Adrenal gland (tissue), 12 donors: ENCODE measurements around the gene MAP2. TPM values are rescaled to one million over a fixed set of nuclear protein-coding genes. Genes with fewer than 3 reads are reported as not detected.

Source experiments
- DNase-seq, 7 donors: peaks; one replicate each; pipeline ENCODE4 v3.0.0-alpha.2; 2019 to 2020
- H3K27ac ChIP-seq, 5 donors: fragments of 200-600 bp; sonication (generic) in 4 of 5; 1 replicate in 3 of 5; 2 replicates in 2 of 5; pipeline versions ENCODE4 v1.5.1 to v1.8.0; 2016 to 2020; ENCODE audit warnings: mild to moderate bottlenecking in 1 of 5
- H3K27me3 ChIP-seq: fragments of 200-600 bp; 2 replicates; pipeline ENCODE4 v1.8.0; 2021
- H3K36me3 ChIP-seq, 2 donors: fragments of 200-600 bp; replicated peaks in 1 of 2; 1 replicate in 1 of 2; 2 replicates in 1 of 2; pipeline versions ENCODE4 v1.5.1 to v1.8.0; 2018 to 2022
- H3K4me1 ChIP-seq, 2 donors: fragments of 200-600 bp; replicated peaks in 1 of 2; 1 replicate in 1 of 2; 2 replicates in 1 of 2; pipeline versions ENCODE4 v1.5.1 to v1.8.0; 2018 to 2021
- H3K4me3 ChIP-seq, 4 donors: fragments of 200-600 bp; sonication (generic) in 3 of 4; one replicate each; pipeline ENCODE4 v1.5.1; 2016 to 2018
- H3K9me3 ChIP-seq, 3 donors: fragments of 200-600 bp; sonication (generic) in 1 of 3; replicated peaks in 1 of 3; 1 replicate in 2 of 3; 2 replicates in 1 of 3; pipeline versions ENCODE4 v1.5.1 to v1.8.0; 2016 to 2021
- POLR2A ChIP-seq, 2 donors: fragments of 450-650 bp; IDR thresholded peaks; one replicate each; pipeline ENCODE4 v1.6.1; 2017; ENCODE audit warnings: antibody characterized with exemption in 2 of 2, mild to moderate bottlenecking in 2 of 2, moderate library complexity in 1 of 2
- WGBS, 4 donors: extraction: QIAGEN DNeasy Blood & Tissue Kit in 2 of 4; methylation state at CpG; one replicate each; pipeline versions ENCODE4 v1.1.5 to v1.1.7; 2013 to 2017; 5-methylcytosine and 5-hydroxymethylcytosine counted together
- intact Hi-C, 2 donors: fragments of 100-400 bp; cut with DNase I; formaldehyde crosslinking; loops; one replicate each; pipeline versions ENCODE4 v1.14.1 to v1.15.0; 2022 to 2023
- polyA plus RNA-seq, 3 donors: library from polyadenylated mRNA; stranded (reverse); fragments of 200-250 nt in 2 of 3; fragments of 350-450 nt in 1 of 3; fragmentation: Illumina TruSeq in 1 of 3; extraction: RNeasy Lipid Tissue Mini Kit (QIAGEN cat#74804) in 1 of 3; gene quantifications; one replicate each; pipeline ENCODE4 v1.2.3, GENCODE V29; 2013 to 2014
- total RNA-seq, 9 donors: library from RNA; depleted of rRNA in 4 of 9; stranded (reverse); fragments of >200 nt in 4 of 9; fragments of 120-200 nt in 1 of 9; fragmentation: NEBNext Ultra II Directional in 1 of 9; extraction: Animal tissue kit (Norgen Biotek cat#: 25700) in 1 of 9; gene quantifications; one replicate each; pipeline versions ENCODE4 v1.1.0 to v1.2.4, GENCODE V29; 2013 to 2023
- TF ChIP-seq, protein P1 (sequence below), 6 experiments: fragments of 450-650 bp in 4 of 6; fragments of 200-600 bp in 2 of 6; sonication (generic) in 1 of 6; IDR thresholded peaks; 1 replicate in 5 of 6; 2 replicates in 1 of 6; pipeline versions ENCODE4 v1.5.1 to v1.8.0; 2016 to 2021; ENCODE audit warnings: antibody characterized with exemption in 6 of 6, mild to moderate bottlenecking in 2 of 6, moderate library complexity in 1 of 6
- donor health status: healthy with polysubstance abuse.
- donor health status: Bipolar disorder and iron deficiency.
- donor health status: DM: yes; HTN: yes; CAD: no.
- donor health status: DM: no; HTN: no; CAD: no.
- donor health status: DM: no; HTN: no; CAD: no.
- donor health status: DM: yes; HTN: yes; CAD: no.

Gene MAP2
- total and polyA plus RNA-seq, 12 donors = 2.2 to 25.5 (median 6.0) TPM

DNA sequence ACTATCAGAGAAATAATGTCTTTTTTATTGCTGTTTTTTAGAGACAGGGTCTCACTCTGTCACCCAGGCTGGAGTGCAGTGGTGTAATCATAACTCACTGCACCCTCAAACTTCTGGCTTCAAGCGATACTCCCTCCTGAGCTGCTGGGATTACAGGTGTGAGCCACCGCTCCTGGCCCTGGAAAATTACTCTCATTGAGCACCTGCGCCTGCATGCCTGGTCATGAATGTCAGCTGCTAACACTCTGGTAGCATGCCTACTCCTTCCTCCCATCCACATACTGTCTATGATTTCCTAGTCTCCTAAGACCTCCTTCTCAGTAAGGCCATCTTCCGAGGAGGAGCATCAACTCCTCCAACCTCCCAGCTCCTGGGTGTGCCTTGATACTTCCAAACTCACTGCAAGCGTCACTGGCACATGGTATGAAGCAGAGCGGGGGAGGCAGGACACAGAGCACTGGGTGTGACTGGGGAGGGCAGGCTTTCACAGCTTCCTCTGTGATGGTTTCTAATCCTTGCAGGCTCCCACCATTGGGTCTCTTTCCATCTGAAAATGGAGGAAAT, 1.6 kb upstream of the MAP2 start:
- TF ChIP-seq, protein P1, sequence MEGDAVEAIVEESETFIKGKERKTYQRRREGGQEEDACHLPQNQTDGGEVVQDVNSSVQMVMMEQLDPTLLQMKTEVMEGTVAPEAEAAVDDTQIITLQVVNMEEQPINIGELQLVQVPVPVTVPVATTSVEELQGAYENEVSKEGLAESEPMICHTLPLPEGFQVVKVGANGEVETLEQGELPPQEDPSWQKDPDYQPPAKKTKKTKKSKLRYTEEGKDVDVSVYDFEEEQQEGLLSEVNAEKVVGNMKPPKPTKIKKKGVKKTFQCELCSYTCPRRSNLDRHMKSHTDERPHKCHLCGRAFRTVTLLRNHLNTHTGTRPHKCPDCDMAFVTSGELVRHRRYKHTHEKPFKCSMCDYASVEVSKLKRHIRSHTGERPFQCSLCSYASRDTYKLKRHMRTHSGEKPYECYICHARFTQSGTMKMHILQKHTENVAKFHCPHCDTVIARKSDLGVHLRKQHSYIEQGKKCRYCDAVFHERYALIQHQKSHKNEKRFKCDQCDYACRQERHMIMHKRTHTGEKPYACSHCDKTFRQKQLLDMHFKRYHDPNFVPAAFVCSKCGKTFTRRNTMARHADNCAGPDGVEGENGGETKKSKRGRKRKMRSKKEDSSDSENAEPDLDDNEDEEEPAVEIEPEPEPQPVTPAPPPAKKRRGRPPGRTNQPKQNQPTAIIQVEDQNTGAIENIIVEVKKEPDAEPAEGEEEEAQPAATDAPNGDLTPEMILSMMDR (IDR thresholded peaks at IDR 0.05) = no peak
- H3K27ac ChIP-seq = no peak overlapping the region
- intact Hi-C loops = loop anchor here (5.0 to 10.0 kb wide), 2 partner anchors 85 to 133 kb away; no protein-coding TSS in a partner anchor
- WGBS, 4 donors = 89 to 98% (median 92%) methylated on average over 6 of the region's 6 CpGs
- DNase-seq = no peak
- H3K27me3 ChIP-seq = no peaks in the 10 kb centered on the region
- peaks cover 7 to 17% of the 10 kb centered on the region in 2 donors for H3K4me1 ChIP-seq
- no peak overlapping the region for H3K4me3 ChIP-seq
- H3K9me3 ChIP-seq = no peaks in the 10 kb centered on the region
- no peaks in the 10 kb centered on the region for H3K36me3 ChIP-seq

DNA sequence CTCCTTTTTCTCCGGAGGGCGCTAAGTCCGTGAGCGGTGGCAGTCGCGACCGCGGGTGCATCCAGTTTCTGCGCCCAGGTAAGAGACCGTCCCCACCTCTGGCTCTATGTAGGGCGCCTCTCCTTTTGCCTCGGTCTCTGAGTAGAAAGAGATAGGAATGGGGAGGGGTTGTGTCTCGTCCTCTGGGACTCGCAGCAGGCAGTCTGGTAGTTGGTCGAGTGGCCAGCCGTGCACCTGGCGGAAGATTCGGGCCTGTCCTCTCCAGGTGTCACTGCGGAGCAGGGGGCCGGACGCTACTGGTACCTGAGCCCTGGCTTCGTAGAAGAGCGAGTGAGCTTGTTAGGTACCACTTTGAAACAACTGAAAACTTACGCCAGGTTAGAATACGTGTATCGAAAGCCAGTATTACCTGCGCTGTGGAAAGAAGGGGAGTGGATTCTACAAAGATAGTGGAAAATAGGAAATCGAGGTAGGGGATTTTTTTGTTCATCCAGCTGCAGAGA, 403 bp downstream of the MAP2 start:
- Histone ChIP-seq H3K4me3 (peak overlapping the region in 3 of 4 donors; percentile 27 to 66 (median 35)), H3K4me1 (peaks cover 7 to 17% of the 10 kb centered on the region in 2 donors), H3K27me3 (no peaks in the 10 kb centered on the region), H3K36me3 (no peaks in the 10 kb centered on the region), H3K9me3 (no peaks in the 10 kb centered on the region), H3K27ac (no peak overlapping the region)
- intact Hi-C loops = loop anchor here (5.0 to 10.0 kb wide), 2 partner anchors 87 to 131 kb away; no protein-coding TSS in a partner anchor
- TF ChIP-seq, protein P1 (IDR thresholded peaks at IDR 0.05) = no peak
- TF ChIP-seq POLR2A (IDR thresholded peaks at IDR 0.05) = no peak
- WGBS, 4 donors = 1 to 2% (median 2%) methylated on average over 28 of the region's 28 CpGs
- peak in 3 of 7 donors; percentile 15 to 53 (median 26) for DNase-seq

DNA sequence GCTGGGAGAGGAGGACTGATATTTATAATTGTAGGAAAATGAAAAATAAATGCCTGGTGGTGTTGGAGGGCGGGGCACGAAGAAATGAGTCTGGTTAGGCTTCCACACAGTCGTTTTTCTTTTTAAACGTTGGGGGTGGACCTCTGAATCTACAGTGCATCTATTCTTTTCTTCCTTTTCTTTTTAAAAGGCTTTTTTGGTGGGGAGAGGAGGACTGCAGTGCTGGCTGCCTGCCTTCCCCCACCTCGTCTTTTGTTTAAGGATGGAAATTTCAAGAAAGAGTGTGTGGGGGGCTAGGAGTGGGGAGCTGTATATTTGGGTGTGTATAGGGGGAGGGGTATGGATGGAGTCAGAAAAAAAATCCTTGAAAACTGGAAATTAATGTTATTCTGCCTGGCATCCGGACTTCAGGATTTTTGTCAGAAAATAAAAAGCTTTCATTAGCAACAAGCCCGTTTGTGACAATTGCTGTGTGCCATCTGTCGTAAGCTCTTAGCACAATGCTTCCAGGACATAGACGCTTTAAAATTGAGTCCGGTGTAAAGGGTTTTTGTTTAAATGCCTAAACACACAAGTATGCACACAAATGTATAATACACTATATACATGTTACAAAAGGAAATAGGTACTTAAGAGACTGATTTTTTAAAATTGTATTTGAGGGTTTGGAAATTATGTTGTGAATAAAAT, 1.1 kb downstream of the MAP2 start:
- H3K4me3 ChIP-seq = peak overlapping the region in 2 of 4 donors; percentile 35 to 66
- TF ChIP-seq, protein P1 (IDR thresholded peaks at IDR 0.05) = no peak
- TF ChIP-seq POLR2A (IDR thresholded peaks at IDR 0.05) = no peak
- WGBS, 4 donors = 4 to 13% (median 9%) methylated on average over 10 of the region's 10 CpGs
- DNase-seq = no peak
- no peaks in the 10 kb centered on the region for H3K9me3 ChIP-seq
- intact Hi-C loops = loop anchor here (5.0 to 10.0 kb wide), 2 partner anchors 88 to 130 kb away; no protein-coding TSS in a partner anchor
- H3K36me3 ChIP-seq = no peaks in the 10 kb centered on the region
- no peak overlapping the region for H3K27ac ChIP-seq
- peaks cover 7 to 17% of the 10 kb centered on the region in 2 donors for H3K4me1 ChIP-seq
- H3K27me3 ChIP-seq = no peaks in the 10 kb centered on the region

DNA sequence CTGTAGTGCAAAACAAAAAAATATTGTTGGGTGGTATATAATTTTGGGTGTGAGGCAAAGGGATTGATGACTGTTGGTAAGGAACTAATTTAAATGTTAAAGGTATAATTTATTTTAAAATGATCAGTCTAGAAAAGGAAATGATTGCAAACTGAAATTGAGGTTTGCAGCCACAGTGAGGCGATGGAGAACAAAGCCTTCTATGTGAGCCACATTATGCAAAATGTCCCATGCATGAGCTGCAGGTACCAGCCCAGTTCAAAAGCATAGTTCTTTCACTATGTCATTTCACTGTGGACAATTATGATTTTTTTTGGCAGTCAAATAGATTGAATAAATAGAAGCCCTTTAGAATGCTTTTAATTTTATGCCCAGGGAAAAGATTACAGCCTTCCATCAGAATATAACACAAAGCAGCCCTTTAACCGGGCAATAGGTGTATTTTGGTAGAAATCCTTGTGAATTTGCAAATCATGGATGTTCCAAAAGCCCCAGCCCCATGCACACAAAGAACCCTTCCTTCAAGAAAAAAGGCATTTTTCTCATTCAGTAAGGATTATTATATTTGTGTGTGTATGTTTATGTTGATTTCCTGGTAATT, 1.7 kb downstream of the MAP2 start:
- TF ChIP-seq POLR2A (IDR thresholded peaks at IDR 0.05) = no peak
- TF ChIP-seq, protein P1 (IDR thresholded peaks at IDR 0.05) = peak; percentile 26 to 60 (median 51)
- H3K9me3 ChIP-seq = no peaks in the 10 kb centered on the region
- intact Hi-C loops = loop anchor here (10.0 kb wide), 1 partner anchor 129 kb away; no protein-coding TSS in a partner anchor
- H3K4me1 ChIP-seq = peaks cover 7 to 17% of the 10 kb centered on the region in 2 donors
- no peak overlapping the region for H3K27ac ChIP-seq
- no peaks in the 10 kb centered on the region for H3K36me3 ChIP-seq
- WGBS, 4 donors = 47 to 56% (median 50%) methylated on average over 2 of the region's 2 CpGs
- DNase-seq = peak in 5 of 7 donors; percentile 15 to 57 (median 25)
- no peaks in the 10 kb centered on the region for H3K27me3 ChIP-seq
- H3K4me3 ChIP-seq = peak overlapping the region in 1 of 4 donors; percentile 66
